Tibial nerve (tissue), 4 donors: ENCODE data around the gene TSPAN16. TPM values are rescaled to one million over a fixed set of nuclear protein-coding genes. Genes with fewer than 3 reads are reported as not detected.

Experiments used
- DNase-seq, 2 donors: peaks; one replicate each; pipeline ENCODE4 v3.0.0-alpha.2; 2019; ENCODE audit warnings: low spot score in 2 of 2
- H3K27ac ChIP-seq, 4 donors: fragments of 200-600 bp; sonication (generic) in 3 of 4; one replicate each; pipeline ENCODE4 v1.5.1; 2017 to 2019; ENCODE audit warnings: mild to moderate bottlenecking in 1 of 4
- H3K27me3 ChIP-seq, 2 donors: fragments of 200-600 bp; sonication (generic) in 1 of 2; one replicate each; pipeline versions ENCODE4 v1.5.1 to v1.6.0; 2017 to 2019
- H3K36me3 ChIP-seq, 3 donors: fragments of 200-600 bp; sonication (generic); one replicate each; pipeline ENCODE4 v1.5.1; 2018 to 2019
- H3K4me1 ChIP-seq, 4 donors: fragments of 200-600 bp; sonication (generic) in 3 of 4; one replicate each; pipeline ENCODE4 v1.5.1; 2017 to 2019
- H3K4me3 ChIP-seq, 4 donors: fragments of 200-600 bp; sonication (generic) in 3 of 4; one replicate each; pipeline ENCODE4 v1.5.1; 2017 to 2019; ENCODE audit warnings: mild to moderate bottlenecking in 1 of 4, moderate library complexity in 1 of 4
- H3K9me3 ChIP-seq, 4 donors: fragments of 200-600 bp; sonication (generic) in 3 of 4; one replicate each; pipeline ENCODE4 v1.5.1; 2017 to 2019
- EP300 ChIP-seq, 2 donors: sonication (generic); formaldehyde crosslinking; IDR thresholded peaks; one replicate each; pipeline ENCODE4 v1.6.1; 2017; ENCODE audit warnings: antibody characterized with exemption in 2 of 2, mild to moderate bottlenecking in 1 of 2
- POLR2A ChIP-seq, 2 donors: fragments of 450-650 bp; IDR thresholded peaks; one replicate each; pipeline ENCODE4 v1.6.1; 2017; ENCODE audit warnings: antibody characterized with exemption in 2 of 2, mild to moderate bottlenecking in 2 of 2, moderate library complexity in 2 of 2
- WGBS, 2 donors: methylation state at CpG; one replicate each; pipeline ENCODE4 v1.1.5; 2018; 5-methylcytosine and 5-hydroxymethylcytosine counted together
- total RNA-seq, 4 donors: library from RNA; depleted of rRNA; stranded (reverse); fragments of >200 nt; gene quantifications; one replicate each; pipeline ENCODE4 v1.1.0, GENCODE V29; 2016
- TF ChIP-seq, protein P1 (sequence below), 5 experiments: fragments of 200-600 bp in 3 of 5; fragments of 450-650 bp in 2 of 5; sonication (generic) in 3 of 5; IDR thresholded peaks; one replicate each; pipeline ENCODE4 v1.5.1; 2016 to 2019; ENCODE audit warnings: antibody characterized with exemption in 5 of 5, mild to moderate bottlenecking in 3 of 5, moderate library complexity in 2 of 5

The TSPAN16 gene
- total RNA-seq, 4 donors from 2014 or later, result not detected

GRCh38 chr19:11286312-11286974, 9.5 kb upstream of the TSPAN16 start:
- TF ChIP-seq EP300 (IDR thresholded peaks at IDR 0.05), result no peak
- TF ChIP-seq, protein P1, sequence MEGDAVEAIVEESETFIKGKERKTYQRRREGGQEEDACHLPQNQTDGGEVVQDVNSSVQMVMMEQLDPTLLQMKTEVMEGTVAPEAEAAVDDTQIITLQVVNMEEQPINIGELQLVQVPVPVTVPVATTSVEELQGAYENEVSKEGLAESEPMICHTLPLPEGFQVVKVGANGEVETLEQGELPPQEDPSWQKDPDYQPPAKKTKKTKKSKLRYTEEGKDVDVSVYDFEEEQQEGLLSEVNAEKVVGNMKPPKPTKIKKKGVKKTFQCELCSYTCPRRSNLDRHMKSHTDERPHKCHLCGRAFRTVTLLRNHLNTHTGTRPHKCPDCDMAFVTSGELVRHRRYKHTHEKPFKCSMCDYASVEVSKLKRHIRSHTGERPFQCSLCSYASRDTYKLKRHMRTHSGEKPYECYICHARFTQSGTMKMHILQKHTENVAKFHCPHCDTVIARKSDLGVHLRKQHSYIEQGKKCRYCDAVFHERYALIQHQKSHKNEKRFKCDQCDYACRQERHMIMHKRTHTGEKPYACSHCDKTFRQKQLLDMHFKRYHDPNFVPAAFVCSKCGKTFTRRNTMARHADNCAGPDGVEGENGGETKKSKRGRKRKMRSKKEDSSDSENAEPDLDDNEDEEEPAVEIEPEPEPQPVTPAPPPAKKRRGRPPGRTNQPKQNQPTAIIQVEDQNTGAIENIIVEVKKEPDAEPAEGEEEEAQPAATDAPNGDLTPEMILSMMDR (IDR thresholded peaks at IDR 0.05), result peak in 4 of 5 experiments; percentile 8 to 27 (median 20)
- DNase-seq, result no peak
- no peaks in the 10 kb centered on the region for H3K36me3 ChIP-seq
- H3K4me3 ChIP-seq, result no peak overlapping the region
- H3K9me3 ChIP-seq, result no peaks in the 10 kb centered on the region
- 26 to 28% methylated on average over 6 of the region's 6 CpGs for WGBS, 2 donors
- peaks cover 0 to 22% (median 2%) of the 10 kb centered on the region in 4 donors for H3K4me1 ChIP-seq
- H3K27ac ChIP-seq, result peak overlapping the region in 1 of 4 donors; percentile 32
- H3K27me3 ChIP-seq, result no peaks in the 10 kb centered on the region

DNA sequence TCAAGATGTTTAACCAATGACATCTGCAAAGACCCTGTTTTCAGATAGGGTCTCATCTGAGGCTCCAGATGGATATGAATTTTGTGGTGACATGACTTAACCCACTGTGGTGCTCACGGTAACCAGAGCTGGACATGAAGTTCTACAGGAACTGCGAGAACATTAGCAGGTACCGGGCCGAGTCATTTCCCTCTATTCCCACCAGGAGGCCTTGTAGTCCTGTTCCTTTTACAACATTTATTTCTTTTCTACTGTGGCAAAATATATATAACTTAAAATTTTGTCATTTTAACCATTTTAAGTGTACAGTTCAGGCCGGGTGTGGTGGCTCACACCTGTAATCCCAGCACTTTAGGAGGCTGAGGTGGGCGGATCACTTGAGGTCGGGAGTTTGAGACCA, 7.6 kb upstream of the TSPAN16 start:
- H3K4me1 ChIP-seq, result peaks cover 0 to 24% (median 2%) of the 10 kb centered on the region in 4 donors
- DNase-seq, result no peak
- no peaks in the 10 kb centered on the region for H3K9me3 ChIP-seq
- no peak overlapping the region for H3K27ac ChIP-seq
- H3K36me3 ChIP-seq, result no peaks in the 10 kb centered on the region
- TF ChIP-seq, protein P1 (IDR thresholded peaks at IDR 0.05), result peak in 3 of 5 experiments; percentile 15 to 45 (median 17)
- no peak for TF ChIP-seq POLR2A (IDR thresholded peaks at IDR 0.05)
- 78 to 85% methylated on average over 7 of the region's 7 CpGs for WGBS, 2 donors
- no peak overlapping the region for H3K4me3 ChIP-seq
- no peaks in the 10 kb centered on the region for H3K27me3 ChIP-seq

DNA sequence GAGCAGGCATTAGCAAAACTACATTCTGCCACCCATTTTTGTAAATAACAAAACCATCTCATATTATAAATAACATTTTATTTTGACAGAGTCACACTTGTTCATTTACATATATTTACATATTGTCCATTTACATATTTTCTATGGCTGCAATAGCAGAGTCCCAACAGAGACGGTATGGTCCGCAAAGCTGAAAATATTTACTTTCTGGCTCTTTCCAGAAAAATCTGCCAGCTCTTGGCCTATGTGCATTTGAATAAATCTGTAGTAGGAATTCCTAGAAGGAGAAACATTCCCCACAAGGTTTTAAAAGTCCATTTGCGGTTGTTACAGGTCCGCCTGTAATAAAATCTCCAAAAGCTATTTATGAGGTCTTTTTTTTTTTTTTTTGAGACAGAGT, 5.7 kb upstream of the TSPAN16 start:
- no peak for DNase-seq
- Histone ChIP-seq H3K27me3 (no peaks in the 10 kb centered on the region), H3K9me3 (no peaks in the 10 kb centered on the region), H3K27ac (no peak overlapping the region), H3K36me3 (no peaks in the 10 kb centered on the region), H3K4me3 (no peak overlapping the region), H3K4me1 (peaks cover 0 to 25% (median 5%) of the 10 kb centered on the region in 4 donors)
- TF ChIP-seq POLR2A (IDR thresholded peaks at IDR 0.05) (no peak), EP300 (IDR thresholded peaks at IDR 0.05) (no peak)
- TF ChIP-seq, protein P1 (IDR thresholded peaks at IDR 0.05), result no peak
- 49 to 64% methylated on average over 4 of the region's 4 CpGs for WGBS, 2 donors

- Histone ChIP-seq H3K27ac (no peak overlapping the region), H3K27me3 (no peaks in the 10 kb centered on the region), H3K4me3 (no peak overlapping the region), H3K36me3 (no peaks in the 10 kb centered on the region), H3K9me3 (no peaks in the 10 kb centered on the region), H3K4me1 (peaks cover 0 to 28% (median 3%) of the 10 kb centered on the region in 4 donors)
- TF ChIP-seq EP300 (IDR thresholded peaks at IDR 0.05) (no peak), POLR2A (IDR thresholded peaks at IDR 0.05) (no peak)
- TF ChIP-seq, protein P1 (IDR thresholded peaks at IDR 0.05), result no peak
- 87 to 88% methylated on average over 7 of the region's 7 CpGs for WGBS, 2 donors
- DNase-seq, result no peak
Measured at GRCh38 chr19:11291415-11291814, 4.5 kb upstream of the TSPAN16 start.

DNA sequence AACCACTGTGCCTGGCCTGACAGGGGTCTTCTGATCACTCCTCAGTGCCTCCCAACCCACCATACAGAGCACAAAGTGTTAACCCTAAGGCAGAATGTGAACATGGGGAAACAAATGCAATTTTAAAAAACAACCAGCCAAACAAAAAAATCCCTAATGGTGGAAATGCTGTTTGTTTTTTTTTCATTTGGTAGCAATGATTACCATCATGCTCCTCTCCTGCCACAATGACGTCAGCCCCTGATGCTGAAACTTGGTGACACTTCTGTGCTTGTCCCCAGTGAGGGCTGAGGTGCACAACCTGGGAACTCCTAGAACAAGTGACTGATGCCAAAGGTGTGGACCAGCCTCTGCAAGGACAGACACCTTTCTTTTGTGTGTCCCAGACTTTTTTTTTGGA, 4.0 kb upstream of the TSPAN16 start:
- WGBS, 2 donors, result 50 to 63% methylated on average over 1 of the region's 1 CpG
- no peak for DNase-seq
- Histone ChIP-seq H3K27me3 (no peaks in the 10 kb centered on the region), H3K4me3 (no peak overlapping the region), H3K9me3 (no peaks in the 10 kb centered on the region), H3K27ac (no peak overlapping the region), H3K36me3 (no peaks in the 10 kb centered on the region), H3K4me1 (peaks cover 0 to 28% (median 2%) of the 10 kb centered on the region in 4 donors)
- TF ChIP-seq POLR2A (IDR thresholded peaks at IDR 0.05), result no peak
- no peak for TF ChIP-seq EP300 (IDR thresholded peaks at IDR 0.05)
- TF ChIP-seq, protein P1 (IDR thresholded peaks at IDR 0.05), result no peak
